ENCODE results near the gene AKAP13. TPM values are rescaled to one million over a fixed set of nuclear protein-coding genes. Genes with fewer than 3 reads are reported as not detected.

The AKAP13 gene
- polyA plus RNA-seq, 3 donors = 47.9 to 99.7 (median 92.6) TPM

- Mint-ChIP-seq H3K27me3 (ENCODE audit: low read depth in 3 of 3) (no peaks in the 10 kb centered on the region), H3K4me3 (peak overlapping the region in 1 of 2 donors; percentile 75), H3K27ac (peak overlapping the region; percentile 38 to 94 (median 80)), H3K4me1 (peaks cover 54% of the 10 kb centered on the region), H3K36me3 (peaks cover 5 to 8% of the 10 kb centered on the region in 2 donors), H3K9me3 (no peaks in the 10 kb centered on the region)
- Histone ChIP-seq H4K20me1 (ENCODE audit: insufficient read depth, low read length) (no peaks in the 10 kb centered on the region), H3K79me2 (ENCODE audit: insufficient read depth, low read length) (peaks cover 19% of the 10 kb centered on the region), H3K27me3 (ENCODE audit: control insufficient read depth in 2 of 2, insufficient read depth in 2 of 2, low read length in 2 of 2) (no peaks in the 10 kb centered on the region), H3K4me3 (replicated peaks in 1 of 3; ENCODE audit: low read depth in 2 of 3, low read length in 3 of 3) (peak overlapping the region in 1 of 3 experiments; percentile 29), H3K27ac (ENCODE audit: low read depth in 1 of 2, low read length in 2 of 2) (peak overlapping the region; percentile 6 to 71), H2AFZ (ENCODE audit: insufficient read depth, low read depth, low read length, poor library complexity, severe bottlenecking) (no peak overlapping the region), H3K4me1 (ENCODE audit: control insufficient read depth in 1 of 2, insufficient read depth in 2 of 2, low read length in 2 of 2) (peaks cover 36 to 49% of the 10 kb centered on the region in 2 donors), H3K4me2 (replicated peaks; ENCODE audit: extremely low read depth, low read length, poor library complexity, severe bottlenecking) (peak overlapping the region; percentile 61), H3K9me3 (replicated peaks in 1 of 2; ENCODE audit: control insufficient read depth in 1 of 2, insufficient read depth in 1 of 2, low read length in 2 of 2) (no peaks in the 10 kb centered on the region), H3K9ac (ENCODE audit: insufficient read depth, low read length, poor library complexity, severe bottlenecking) (no peak overlapping the region), H3K36me3 (replicated peaks in 1 of 2; ENCODE audit: control insufficient read depth in 1 of 2, insufficient read depth in 2 of 2, low read length in 2 of 2) (no peaks in the 10 kb centered on the region)
- WGBS (ENCODE audit: insufficient coverage) = no CpG with 5 or more reads among the region's 3 CpGs
- TF ChIP-seq CTCF (IDR thresholded peaks at IDR 0.05) = no peak
- peak in 1 of 3 donors; percentile 47 for DNase-seq
- intact Hi-C loops (cut with micrococcal nuclease) = no loop called here
These were observed 147.5 kb downstream of the AKAP13 start for GRCh38 chr15:85527895-85528294.

- Histone ChIP-seq H2AFZ (ENCODE audit: insufficient read depth, low read depth, low read length, poor library complexity, severe bottlenecking) (no peak overlapping the region), H3K4me1 (ENCODE audit: control insufficient read depth in 1 of 2, insufficient read depth in 2 of 2, low read length in 2 of 2) (peaks cover 58 to 71% of the 10 kb centered on the region in 2 donors), H3K36me3 (replicated peaks in 1 of 2; ENCODE audit: control insufficient read depth in 1 of 2, insufficient read depth in 2 of 2, low read length in 2 of 2) (no peaks in the 10 kb centered on the region), H3K27me3 (ENCODE audit: control insufficient read depth in 2 of 2, insufficient read depth in 2 of 2, low read length in 2 of 2) (no peaks in the 10 kb centered on the region), H3K4me3 (replicated peaks in 1 of 3; ENCODE audit: low read depth in 2 of 3, low read length in 3 of 3) (no peak overlapping the region), H3K4me2 (replicated peaks; ENCODE audit: extremely low read depth, low read length, poor library complexity, severe bottlenecking) (no peak overlapping the region), H4K20me1 (ENCODE audit: insufficient read depth, low read length) (no peaks in the 10 kb centered on the region), H3K79me2 (ENCODE audit: insufficient read depth, low read length) (peaks cover 29% of the 10 kb centered on the region), H3K9ac (ENCODE audit: insufficient read depth, low read length, poor library complexity, severe bottlenecking) (no peak overlapping the region), H3K9me3 (replicated peaks in 1 of 2; ENCODE audit: control insufficient read depth in 1 of 2, insufficient read depth in 1 of 2, low read length in 2 of 2) (no peaks in the 10 kb centered on the region), H3K27ac (ENCODE audit: low read depth in 1 of 2, low read length in 2 of 2) (no peak overlapping the region)
- H3K4me3 Mint-ChIP-seq = no peak overlapping the region
- H3K9me3 Mint-ChIP-seq = no peaks in the 10 kb centered on the region
- H3K36me3 Mint-ChIP-seq = peaks cover 2 to 8% of the 10 kb centered on the region in 2 donors
- H3K4me1 Mint-ChIP-seq = peaks cover 71% of the 10 kb centered on the region
- TF ChIP-seq CTCF (IDR thresholded peaks at IDR 0.05) = no peak
- H3K27ac Mint-ChIP-seq = no peak overlapping the region
- intact Hi-C loops (cut with micrococcal nuclease) = loop anchor here in 1 of 2 donors (5.0 kb wide), 1 partner anchor 38 kb away; no protein-coding TSS in a partner anchor
- H3K27me3 Mint-ChIP-seq (ENCODE audit: low read depth in 3 of 3) = peaks cover 0 to 2% (median 0%) of the 10 kb centered on the region in 3 donors
- no CpG with 5 or more reads among the region's 7 CpGs for WGBS (ENCODE audit: insufficient coverage)
- no peak for DNase-seq
These were observed 149.7 kb downstream of the AKAP13 start for GRCh38 chr15:85530079-85530478.
